HepG2 (cell line): ENCODE data around the gene RUSC1. TPM values are rescaled to one million over a fixed set of nuclear protein-coding genes. Genes with fewer than 3 reads are reported as not detected.

Experiments used
- AGO2 ChIP-seq: fragments of 200-400 bp; formaldehyde crosslinking; optimal IDR thresholded peaks from 2 replicates; pipeline ENCODE3; 2017; ENCODE audit warnings: mild to moderate bottlenecking, low read depth, low read length, moderate library complexity
- CCDC6 ChIP-seq: sonication (generic); formaldehyde crosslinking; IDR thresholded peaks from 2 replicates; pipeline ENCODE4 v1.8.1; 2022; ENCODE audit warnings: mild to moderate bottlenecking, missing genetic modification reagents, moderate library complexity
- HOXA7 ChIP-seq: sonication (generic); formaldehyde crosslinking; IDR thresholded peaks from 2 replicates; pipeline ENCODE4 v1.8.1; 2022; ENCODE audit warnings: mild to moderate bottlenecking, missing genetic modification reagents, moderate library complexity
- JDP2 ChIP-seq: sonication (generic); formaldehyde crosslinking; IDR thresholded peaks from 2 replicates; pipeline ENCODE4 v1.8.1; 2022; ENCODE audit warnings: missing genetic modification reagents, borderline replicate concordance
- LCORL ChIP-seq, 2 experiments: fragments of 450-650 bp in 1 of 2; sonication (generic) in 1 of 2; formaldehyde crosslinking in 1 of 2; IDR thresholded peaks; 2 replicates each; pipeline versions ENCODE4 v1.5.0 to v1.6.1; 2017 to 2020; ENCODE audit warnings: antibody characterized with exemption in 1 of 2, missing genetic modification reagents in 1 of 2
- NFAT5 ChIP-seq: sonication (generic); formaldehyde crosslinking; IDR thresholded peaks from 2 replicates; pipeline ENCODE4 v1.4.0; 2020; ENCODE audit warnings: missing genetic modification reagents
- NR2F6 ChIP-seq, 2 experiments: IDR thresholded peaks; 2 replicates each; pipeline ENCODE4 v1.6.1; 2016; ENCODE audit warnings: antibody characterized with exemption in 1 of 2, mild to moderate bottlenecking in 1 of 2
- SRSF4 ChIP-seq: fragments of 200-400 bp; formaldehyde crosslinking; IDR thresholded peaks from one replicate; pipeline ENCODE4 v1.6.1; 2018; ENCODE audit warnings: mild to moderate bottlenecking, low read depth, low read length, moderate library complexity; ENCODE audit not compliant: poor library complexity, severe bottlenecking
- TOPORS ChIP-seq: sonication (generic); formaldehyde crosslinking; IDR thresholded peaks from 2 replicates; pipeline ENCODE4 v1.8.0; 2023; ENCODE audit warnings: mild to moderate bottlenecking, missing genetic modification reagents
- ZBTB7A ChIP-seq: sonication (generic); formaldehyde crosslinking; IDR thresholded peaks from 2 replicates; pipeline ENCODE4 v1.8.0; 2022; ENCODE audit warnings: mild to moderate bottlenecking, missing genetic modification reagents
- ZGPAT ChIP-seq: IDR thresholded peaks from 2 replicates; pipeline ENCODE4 v1.6.1; 2016; ENCODE audit warnings: mild to moderate bottlenecking
- ZNF44 ChIP-seq: sonication (generic); formaldehyde crosslinking; IDR thresholded peaks from 2 replicates; pipeline ENCODE4 v1.5.1; 2020; ENCODE audit warnings: mild to moderate bottlenecking, missing genetic modification reagents
- ZNF530 ChIP-seq: sonication (generic); formaldehyde crosslinking; IDR thresholded peaks from 2 replicates; pipeline ENCODE4 v1.5.0; 2020; ENCODE audit warnings: low read depth, mild to moderate bottlenecking, missing genetic modification reagents
- ZNF7 ChIP-seq: IDR thresholded peaks from 2 replicates; pipeline ENCODE4 v1.6.1; 2016; ENCODE audit warnings: missing biosample characterization, missing genetic modification reagents
- ZSCAN25 ChIP-seq: sonication (generic); formaldehyde crosslinking; IDR thresholded peaks from 2 replicates; pipeline ENCODE4 v1.8.0; 2022; ENCODE audit warnings: mild to moderate bottlenecking, missing genetic modification reagents
- polyA plus RNA-seq, 8 experiments: library from polyadenylated mRNA; depleted of rRNA in 3 of 8; stranded (reverse) in 7 of 8; unstranded in 1 of 8; fragments of >200 nt; fragmentation: Illumina TruSeq in 4 of 8; extraction: Trizol in 4 of 8; gene quantifications; 2 replicates each; pipeline versions ENCODE4 v1.2.1 to v1.2.3, GENCODE V29; 2011 to 2016; ENCODE audit warnings: low read depth in 4 of 8, missing spikeins in 1 of 8, mixed read lengths in 1 of 8; ENCODE audit not compliant: insufficient read depth in 1 of 8
- total RNA-seq, 5 experiments: library from RNA; depleted of rRNA; stranded (reverse); fragments of >200 nt; fragmentation: Illumina TruSeq; extraction: Trizol; gene quantifications; 2 replicates each; pipeline ENCODE4 v1.2.3, GENCODE V29; 2016; ENCODE audit warnings: low read depth in 1 of 5

The RUSC1 gene
- total and polyA plus RNA-seq, 2 of the 13 experiments (the other 11 are each of a cell fraction or from before 2014, with no cell fraction given): 18.7 to 20.4 TPM

- TF ChIP-seq ZNF7 (CRISPR knock-in tag): no peak
- peak; percentile 48 for TF ChIP-seq AGO2
- no peak for TF ChIP-seq HOXA7 (CRISPR knock-in tag)
- no peak for TF ChIP-seq ZNF44
- TF ChIP-seq ZBTB7A: 0 out of 2 replicates have a peak, but pooled peaks have one; percentile 55
- TF ChIP-seq SRSF4: no peak
- 0 out of 2 replicates have a peak, but pooled peaks have one; percentile 20 for TF ChIP-seq ZGPAT (CRISPR knock-in tag)
- no peak for TF ChIP-seq LCORL (IDR thresholded peaks at IDR 0.05)
- peak; percentile 36 for TF ChIP-seq LCORL (CRISPR knock-in tag; IDR thresholded peaks at IDR 0.05)
- peak; percentile 51 for TF ChIP-seq CCDC6 (CRISPR knock-in tag)
- TF ChIP-seq ZNF530 (CRISPR knock-in tag): no peak
- no peak for TF ChIP-seq NFAT5 (CRISPR knock-in tag)
- TF ChIP-seq ZSCAN25 (CRISPR knock-in tag): peak; percentile 82; the same call in 1 of the 2 replicates
- no peak for TF ChIP-seq JDP2 (CRISPR knock-in tag)
- TF ChIP-seq TOPORS (CRISPR knock-in tag): no peak
- no peak for TF ChIP-seq NR2F6 (IDR thresholded peaks at IDR 0.05)
- TF ChIP-seq NR2F6 (CRISPR knock-in tag; IDR thresholded peaks at IDR 0.05): no peak
Measured at GRCh38 chr1:155324037-155324716, 3.5 kb downstream of the RUSC1 start (continued).
